OCI-LY7 (cell line): ENCODE data around the gene BMAL1. TPM values are rescaled to one million over a fixed set of nuclear protein-coding genes. Genes with fewer than 3 reads are reported as not detected.

Experiments used
- Bru-seq: library from RNA; stranded (reverse); fragments of 400-500 nt; gene quantifications from one replicate; lab custom pipeline; 2021; lab: Mats Ljungman, UMichigan
- BruChase-seq, 2 experiments: library from RNA; stranded (reverse); fragments of 400-500 nt; gene quantifications; one replicate each; lab custom pipeline; 2021; lab: Mats Ljungman, UMichigan
- BruUV-seq: library from RNA; stranded (reverse); fragments of 400-500 nt; replicated peaks from 2 replicates; lab custom pipeline; 2021; lab: Mats Ljungman, UMichigan
- CTCF ChIA-PET: fragments of 300-600 bp; sonication (Branson Sonifier 250); formaldehyde crosslinking; loops from one replicate; lab custom pipeline; 2022; ENCODE audit warnings: antibody characterized with exemption; ENCODE audit not compliant: unreplicated experiment; lab: Charles Lee
- POLR2A ChIA-PET: fragments of 300-600 bp; sonication (Branson Sonifier 250); formaldehyde crosslinking; loops from one replicate; lab custom pipeline; 2022; ENCODE audit warnings: antibody characterized with exemption; lab: Charles Lee
- DNase-seq: peaks from one replicate; pipeline ENCODE4 v3.0.0-alpha.2; 2015; ENCODE audit warnings: low spot score
- H2AFZ ChIP-seq: fragments of 200-600 bp; sonication (generic), shearing (Covaris generic); 2 replicates; pipeline ENCODE4 v1.6.1; 2014; ENCODE audit warnings: mild to moderate bottlenecking, antibody characterized with exemption, low read length, moderate library complexity
- H3K27ac ChIP-seq: fragments of 200-600 bp; sonication (generic); 2 replicates; pipeline ENCODE4 v1.5.1; 2014; ENCODE audit warnings: mixed run types, low read depth, mild to moderate bottlenecking, moderate library complexity, low read length, inconsistent platforms; ENCODE audit not compliant: poor library complexity, severe bottlenecking
- H3K36me3 ChIP-seq: fragments of 200-600 bp; sonication (generic); 2 replicates; pipeline ENCODE4 v1.6.1; 2014; ENCODE audit warnings: mild to moderate bottlenecking, antibody characterized with exemption, low read length, moderate library complexity, mixed read lengths; ENCODE audit not compliant: insufficient read depth
- H3K4me1 ChIP-seq: fragments of 200-600 bp; sonication (generic); 2 replicates; pipeline ENCODE4 v1.5.1; 2014; ENCODE audit warnings: mild to moderate bottlenecking, low read length; ENCODE audit not compliant: insufficient read depth, poor library complexity, severe bottlenecking
- H3K4me2 ChIP-seq: fragments of 200-600 bp; sonication (generic); 2 replicates; pipeline ENCODE4 v1.6.1; 2014; ENCODE audit warnings: mild to moderate bottlenecking, low read length
- H3K4me3 ChIP-seq: fragments of 200-600 bp; sonication (generic); 2 replicates; pipeline ENCODE4 v1.5.1; 2014; ENCODE audit warnings: mild to moderate bottlenecking, low read depth, low read length; ENCODE audit not compliant: poor library complexity, severe bottlenecking
- H3K79me2 ChIP-seq: fragments of 200-600 bp; sonication (generic); 2 replicates; pipeline ENCODE4 v1.6.1; 2016; ENCODE audit warnings: low read depth, mild to moderate bottlenecking, low read length, moderate library complexity, mixed read lengths; ENCODE audit not compliant: insufficient read depth
- H3K9me2 ChIP-seq: fragments of 200-600 bp; sonication (generic); 2 replicates; pipeline ENCODE4 v1.6.1; 2016; ENCODE audit warnings: mild to moderate bottlenecking, low read length, mixed read lengths; ENCODE audit not compliant: insufficient read depth
- H3K9me3 ChIP-seq: fragments of 200-600 bp; sonication (generic); 2 replicates; pipeline ENCODE4 v1.6.1; 2014; ENCODE audit warnings: mild to moderate bottlenecking, mixed run types, low read length, mixed read lengths
- H4K20me1 ChIP-seq: fragments of 200-600 bp; sonication (generic); 2 replicates; pipeline ENCODE4 v1.6.1; 2014; ENCODE audit warnings: mild to moderate bottlenecking, antibody characterized with exemption, low read length, moderate library complexity, mixed read lengths; ENCODE audit not compliant: insufficient read depth
- EZH2phosphoT487 ChIP-seq: fragments of 200-600 bp; sonication (generic); IDR thresholded peaks from 2 replicates; pipeline ENCODE4 v1.6.1; 2018; ENCODE audit warnings: low read depth, borderline replicate concordance, mild to moderate bottlenecking, mixed run types, antibody characterized with exemption, low read length, moderate library complexity, mixed read lengths
- intact Hi-C: fragments of 100-400 bp; cut with micrococcal nuclease; formaldehyde crosslinking; loops from one replicate; pipeline ENCODE4 v1.10.0; 2022; ENCODE audit not compliant: unreplicated experiment
- long read RNA-seq: library from polyadenylated mRNA; stranded (forward); transcript quantifications from one replicate; pipeline ENCODE4 v2.0.0, GENCODE V29; 2022
- total RNA-seq, 2 experiments: library from RNA; depleted of rRNA in 1 of 2; stranded (reverse); fragments of >200 nt in 1 of 2; shearing (Covaris generic) in 1 of 2; gene quantifications; 2 replicates each; pipeline ENCODE4 v1.2.3, GENCODE V29; 2014 to 2022
- TF ChIP-seq, protein P1 (sequence below): fragments of 200-600 bp; sonication (generic); conservative IDR thresholded peaks from 2 replicates; pipeline ENCODE4 v1.5.1; 2014; ENCODE audit warnings: mild to moderate bottlenecking, antibody characterized with exemption, low read length, moderate library complexity, mixed read lengths

BMAL1 gene
- total RNA-seq (2014; rRNA removed; shearing (Covaris generic)) (not detected in 2 replicates), total RNA-seq (2022) (not detected in 2 replicates), Bru-seq, nascent RNA (percentile 3 among the genes with signal in this experiment), BruChase-seq, experiment 1, labeled RNA remaining after a 6-hour chase (percentile 3 among the genes with signal in this experiment), BruChase-seq, experiment 2, labeled RNA remaining after a 2-hour chase (percentile 8 among the genes with signal in this experiment)
- long read RNA-seq, result 0 reads

DNA sequence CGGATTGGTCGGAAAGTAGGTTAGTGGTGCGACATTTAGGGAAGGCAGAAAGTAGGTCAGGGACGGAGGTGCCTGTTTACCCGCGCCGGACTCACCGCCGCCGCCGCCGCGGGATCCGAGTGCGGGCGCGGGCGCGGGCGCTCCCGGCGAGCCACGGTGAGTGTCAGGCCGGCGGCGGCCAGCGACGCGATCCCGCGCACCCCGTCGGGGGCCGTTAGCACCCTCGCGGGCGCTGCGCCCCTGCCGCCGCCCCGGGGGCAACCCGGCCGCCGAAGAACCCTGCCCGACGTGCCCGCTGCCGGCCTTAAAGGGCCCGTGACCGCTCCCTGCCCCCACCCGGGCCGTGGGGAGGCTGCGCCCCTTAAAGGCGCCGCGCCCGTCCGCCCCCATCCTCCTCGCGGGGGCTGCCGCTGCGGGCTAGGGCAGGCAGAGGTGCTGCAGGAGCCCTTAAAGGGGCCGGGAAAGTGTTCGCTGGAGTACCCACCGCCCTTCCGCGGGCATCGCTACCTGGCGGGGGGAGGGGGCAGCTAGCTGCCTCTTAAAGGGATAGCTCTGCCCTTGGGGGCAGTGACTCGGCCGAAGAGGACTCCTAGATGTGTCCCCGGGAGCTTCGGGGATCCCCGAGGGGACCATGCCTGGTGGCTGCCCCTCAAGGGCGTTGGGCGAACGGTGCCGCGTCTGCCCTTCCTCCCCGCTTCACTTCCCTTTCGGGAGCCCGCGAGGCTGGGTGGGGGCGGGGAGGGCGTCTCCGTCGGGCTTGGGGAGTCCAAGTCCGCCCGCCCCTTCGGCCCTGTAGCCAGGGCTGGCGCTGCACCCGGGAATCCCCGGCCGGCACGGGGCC lies at the start of gene BMAL1:
BMAL1 (plus strand) TSS at position 23 of the 841 bp plus-strand sequence. CDS start 76,519 bp downstream, outside the sequence.
- Histone ChIP-seq H3K9me2 (no peaks in the 10 kb centered on the region), H3K9me3 (no peaks in the 10 kb centered on the region), H3K79me2 (no peaks in the 10 kb centered on the region), H3K36me3 (no peaks in the 10 kb centered on the region), H3K27ac (no peak within 1 kb of the TSS), H3K4me2 (peak within 1 kb of the TSS; percentile 22; the same call in 1 of the 2 replicates), H3K4me1 (no peaks in the 10 kb centered on the region), H2AFZ (no peak within 1 kb of the TSS), H4K20me1 (no peaks in the 10 kb centered on the region), H3K4me3 (no peak within 1 kb of the TSS)
- ChIA-PET CTCF (no interaction called here), POLR2A (interaction anchor here (0.5 kb wide), 1 partner anchor 592 kb away, joined by 3 read pairs; no protein-coding TSS in a partner anchor)
- intact Hi-C loops, result no loop called here
- BruUV-seq, result no TSS peak
- DNase-seq, result no peak
- TF ChIP-seq, protein P1, sequence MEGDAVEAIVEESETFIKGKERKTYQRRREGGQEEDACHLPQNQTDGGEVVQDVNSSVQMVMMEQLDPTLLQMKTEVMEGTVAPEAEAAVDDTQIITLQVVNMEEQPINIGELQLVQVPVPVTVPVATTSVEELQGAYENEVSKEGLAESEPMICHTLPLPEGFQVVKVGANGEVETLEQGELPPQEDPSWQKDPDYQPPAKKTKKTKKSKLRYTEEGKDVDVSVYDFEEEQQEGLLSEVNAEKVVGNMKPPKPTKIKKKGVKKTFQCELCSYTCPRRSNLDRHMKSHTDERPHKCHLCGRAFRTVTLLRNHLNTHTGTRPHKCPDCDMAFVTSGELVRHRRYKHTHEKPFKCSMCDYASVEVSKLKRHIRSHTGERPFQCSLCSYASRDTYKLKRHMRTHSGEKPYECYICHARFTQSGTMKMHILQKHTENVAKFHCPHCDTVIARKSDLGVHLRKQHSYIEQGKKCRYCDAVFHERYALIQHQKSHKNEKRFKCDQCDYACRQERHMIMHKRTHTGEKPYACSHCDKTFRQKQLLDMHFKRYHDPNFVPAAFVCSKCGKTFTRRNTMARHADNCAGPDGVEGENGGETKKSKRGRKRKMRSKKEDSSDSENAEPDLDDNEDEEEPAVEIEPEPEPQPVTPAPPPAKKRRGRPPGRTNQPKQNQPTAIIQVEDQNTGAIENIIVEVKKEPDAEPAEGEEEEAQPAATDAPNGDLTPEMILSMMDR, result no peak
- no peak for TF ChIP-seq EZH2phosphoT487

DNA sequence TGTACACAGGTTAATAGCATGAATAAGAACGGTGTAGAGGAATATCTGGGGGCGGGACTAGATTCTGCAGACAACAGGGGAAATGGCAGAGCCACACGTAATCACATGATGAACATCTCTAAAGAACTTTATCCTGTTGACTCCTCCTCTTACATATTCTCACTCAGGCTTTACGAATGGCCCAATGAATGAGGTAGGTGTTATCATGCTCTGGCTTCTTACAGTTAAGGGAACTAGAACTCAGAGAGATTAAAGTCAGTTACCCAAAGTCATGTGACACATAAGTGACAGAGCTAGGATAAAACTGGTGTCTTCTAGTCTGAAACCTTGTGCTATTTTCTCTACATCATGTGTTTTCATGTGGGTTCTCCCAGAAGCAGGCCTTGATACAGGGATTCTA lies 49.0 kb upstream of the BMAL1 start:
- no peak overlapping the region for H3K4me3 ChIP-seq
- H3K79me2 ChIP-seq, result no peaks in the 10 kb centered on the region
- no peak for DNase-seq
- POLR2A ChIA-PET, result interaction anchor here (0.5 kb wide), 1 partner anchor 39 kb away, joined by 3 read pairs; no protein-coding TSS in a partner anchor
- H4K20me1 ChIP-seq, result no peaks in the 10 kb centered on the region
- no peaks in the 10 kb centered on the region for H3K9me2 ChIP-seq
- CTCF ChIA-PET, result no interaction called here
- no peaks in the 10 kb centered on the region for H3K4me1 ChIP-seq
- no peak overlapping the region for H3K27ac ChIP-seq
- no peak overlapping the region for H3K4me2 ChIP-seq
- H3K9me3 ChIP-seq, result no peaks in the 10 kb centered on the region
- intact Hi-C loops, result no loop called here
- no peak overlapping the region for H2AFZ ChIP-seq
- TF ChIP-seq, protein P1, result no peak
- no peak for TF ChIP-seq EZH2phosphoT487
- no peaks in the 10 kb centered on the region for H3K36me3 ChIP-seq
- BruUV-seq, result no TSS peak
